MM.1S (cell line): ENCODE data around the gene OR6A2.

Experiments used
- DNase-seq: peaks from one replicate; pipeline ENCODE4 v3.0.0-alpha.2; 2015
- H2AFZ ChIP-seq: fragments of 300-600 bp; sonication (generic); 2 replicates; pipeline ENCODE4 v1.6.0; 2016; ENCODE audit warnings: antibody characterized with exemption, low read length
- H3F3A ChIP-seq: fragments of 300-600 bp; sonication (generic); 2 replicates; pipeline ENCODE4 v1.6.1; 2016; ENCODE audit warnings: mild to moderate bottlenecking, antibody characterized with exemption, low read length, moderate library complexity, mixed read lengths; ENCODE audit not compliant: insufficient read depth
- H3K27ac ChIP-seq: fragments of 300-600 bp; sonication (generic); 2 replicates; pipeline ENCODE4 v1.5.1; 2016; ENCODE audit warnings: mild to moderate bottlenecking, low read length
- H3K27me3 ChIP-seq: fragments of 300-600 bp; sonication (generic); replicated peaks from 2 replicates; pipeline ENCODE4 v1.6.0; 2016; ENCODE audit warnings: low read length; ENCODE audit not compliant: insufficient read depth
- H3K36me3 ChIP-seq: fragments of 300-600 bp; sonication (generic); replicated peaks from 2 replicates; pipeline ENCODE4 v1.6.1; 2016; ENCODE audit warnings: mild to moderate bottlenecking, low read length, mixed read lengths; ENCODE audit not compliant: insufficient read depth
- H3K4me1 ChIP-seq: fragments of 300-600 bp; sonication (generic); 2 replicates; pipeline ENCODE4 v1.6.1; 2016; ENCODE audit warnings: low read length, mixed read lengths
- H3K4me2 ChIP-seq: fragments of 300-600 bp; sonication (generic); 2 replicates; pipeline ENCODE4 v1.6.0; 2016; ENCODE audit warnings: low read depth, low read length
- H3K4me3 ChIP-seq: fragments of 300-600 bp; sonication (generic); 2 replicates; pipeline ENCODE4 v1.5.1; 2016; ENCODE audit warnings: low read length, mixed read lengths
- H3K79me2 ChIP-seq: fragments of 300-600 bp; sonication (generic); 2 replicates; pipeline ENCODE4 v1.6.1; 2016; ENCODE audit warnings: mixed run types, low read length, mixed read lengths
- H3K9ac ChIP-seq: fragments of 300-600 bp; sonication (generic); 2 replicates; pipeline ENCODE4 v1.6.1; 2016; ENCODE audit warnings: low read length, mixed read lengths
- H3K9me2 ChIP-seq: fragments of 300-600 bp; sonication (generic); replicated peaks from 2 replicates; pipeline ENCODE4 v1.6.1; 2016; ENCODE audit warnings: mild to moderate bottlenecking, low read length, mixed read lengths; ENCODE audit not compliant: insufficient read depth
- H3K9me3 ChIP-seq: fragments of 300-600 bp; sonication (generic); replicated peaks from 2 replicates; pipeline ENCODE4 v1.6.1; 2016; ENCODE audit warnings: mild to moderate bottlenecking, low read length, mixed read lengths; ENCODE audit not compliant: insufficient read depth
- H4K20me1 ChIP-seq: fragments of 300-600 bp; sonication (generic); 2 replicates; pipeline ENCODE4 v1.6.1; 2016; ENCODE audit warnings: mild to moderate bottlenecking, low read length, moderate library complexity, mixed read lengths; ENCODE audit not compliant: insufficient read depth
- CTCF ChIP-seq: fragments of 300-600 bp; sonication (generic); IDR thresholded peaks from 2 replicates; pipeline ENCODE4 v1.5.1; 2016; ENCODE audit warnings: antibody characterized with exemption, low read length, mixed read lengths
- EZH2 ChIP-seq: fragments of 300-600 bp; sonication (generic); optimal IDR thresholded peaks from 2 replicates; pipeline ENCODE3; 2017; ENCODE audit warnings: low read depth, mild to moderate bottlenecking, antibody characterized with exemption, low read length, mixed read lengths
- EZH2phosphoT487 ChIP-seq: fragments of 300-600 bp; sonication (generic); IDR thresholded peaks from 2 replicates; pipeline ENCODE4 v1.6.1; 2018; ENCODE audit warnings: antibody characterized with exemption, low read length

OR6A2 gene

DNA sequence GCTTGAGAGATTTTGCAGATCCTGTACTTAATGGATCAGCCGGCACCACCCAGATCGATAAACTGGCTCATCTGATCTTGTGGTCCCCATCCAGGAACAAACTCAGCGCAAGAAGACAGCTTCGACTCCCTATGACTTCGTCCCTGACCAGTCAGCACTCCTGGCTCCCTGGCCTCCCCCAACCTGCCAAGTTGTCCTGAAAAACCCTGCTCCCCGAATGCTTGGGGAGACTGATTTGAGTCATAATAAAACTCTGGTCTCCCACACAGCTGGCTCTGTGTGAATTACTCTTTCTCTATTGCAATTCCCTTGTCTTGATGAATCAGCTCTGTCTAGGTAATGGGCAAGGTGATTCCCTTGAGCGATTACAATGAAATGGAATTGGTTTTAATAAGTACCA, 57.2 kb downstream of the OR6A2 start:
- Histone ChIP-seq H3K4me2 (no peak overlapping the region), H3K4me1 (peaks cover 12% of the 10 kb centered on the region), H3K79me2 (peaks cover 57% of the 10 kb centered on the region), H3F3A (peaks cover 15% of the 10 kb centered on the region), H3K4me3 (no peak overlapping the region), H3K27ac (no peak overlapping the region), H3K27me3 (no peaks in the 10 kb centered on the region), H3K9ac (no peak overlapping the region), H3K36me3 (no peaks in the 10 kb centered on the region), H2AFZ (no peak overlapping the region), H4K20me1 (no peaks in the 10 kb centered on the region), H3K9me3 (no peaks in the 10 kb centered on the region), H3K9me2 (no peaks in the 10 kb centered on the region)
- no peak for DNase-seq
- TF ChIP-seq EZH2: no peak
- TF ChIP-seq EZH2phosphoT487: no peak
- TF ChIP-seq CTCF: no peak
